Peyer's patch (tissue), 4 donors: ENCODE data around the gene MYOZ3.

Source experiments
- POLR2A ChIP-seq, 2 donors: fragments of 450-650 bp; IDR thresholded peaks; one replicate each; pipeline ENCODE4 v1.5.1; 2017; ENCODE audit warnings: antibody characterized with exemption in 2 of 2, mild to moderate bottlenecking in 2 of 2, moderate library complexity in 2 of 2
- TF ChIP-seq, protein P1 (sequence below), 6 experiments: fragments of 450-650 bp in 4 of 6; fragments of 200-600 bp in 2 of 6; sonication (generic) in 1 of 6; IDR thresholded peaks; one replicate each; pipeline ENCODE4 v1.5.1; 2017 to 2019; ENCODE audit warnings: antibody characterized with exemption in 6 of 6, mild to moderate bottlenecking in 3 of 6, moderate library complexity in 1 of 6

DNA sequence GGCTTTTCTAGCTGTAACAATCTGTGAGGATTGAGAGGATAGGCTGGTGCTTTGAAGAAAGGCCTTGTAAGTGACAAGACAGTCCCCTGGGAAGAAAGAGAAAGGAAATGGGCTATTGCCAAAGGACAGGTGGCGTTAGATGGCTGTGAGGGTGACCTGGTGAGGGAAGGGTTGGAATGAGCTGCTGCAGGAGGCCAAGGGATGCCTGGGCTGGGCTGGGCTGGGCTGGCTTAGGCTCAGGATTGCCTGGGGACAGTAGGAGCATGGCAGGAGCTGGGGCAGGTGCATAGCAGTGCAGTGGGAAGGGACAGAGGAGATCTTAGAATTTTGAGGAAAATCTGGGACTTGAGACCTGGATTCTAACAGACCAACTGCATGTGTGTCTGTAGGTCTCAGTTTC lies 9.7 kb upstream of the MYOZ3 start:
- TF ChIP-seq, protein P1, sequence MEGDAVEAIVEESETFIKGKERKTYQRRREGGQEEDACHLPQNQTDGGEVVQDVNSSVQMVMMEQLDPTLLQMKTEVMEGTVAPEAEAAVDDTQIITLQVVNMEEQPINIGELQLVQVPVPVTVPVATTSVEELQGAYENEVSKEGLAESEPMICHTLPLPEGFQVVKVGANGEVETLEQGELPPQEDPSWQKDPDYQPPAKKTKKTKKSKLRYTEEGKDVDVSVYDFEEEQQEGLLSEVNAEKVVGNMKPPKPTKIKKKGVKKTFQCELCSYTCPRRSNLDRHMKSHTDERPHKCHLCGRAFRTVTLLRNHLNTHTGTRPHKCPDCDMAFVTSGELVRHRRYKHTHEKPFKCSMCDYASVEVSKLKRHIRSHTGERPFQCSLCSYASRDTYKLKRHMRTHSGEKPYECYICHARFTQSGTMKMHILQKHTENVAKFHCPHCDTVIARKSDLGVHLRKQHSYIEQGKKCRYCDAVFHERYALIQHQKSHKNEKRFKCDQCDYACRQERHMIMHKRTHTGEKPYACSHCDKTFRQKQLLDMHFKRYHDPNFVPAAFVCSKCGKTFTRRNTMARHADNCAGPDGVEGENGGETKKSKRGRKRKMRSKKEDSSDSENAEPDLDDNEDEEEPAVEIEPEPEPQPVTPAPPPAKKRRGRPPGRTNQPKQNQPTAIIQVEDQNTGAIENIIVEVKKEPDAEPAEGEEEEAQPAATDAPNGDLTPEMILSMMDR (IDR thresholded peaks at IDR 0.05), result no peak
- no peak for TF ChIP-seq POLR2A (IDR thresholded peaks at IDR 0.05)
